H9 (cell line): ENCODE results near the gene TAF1L. TPM values are rescaled to one million over a fixed set of nuclear protein-coding genes. Genes with fewer than 3 reads are reported as not detected.

Experiments
- DNase-seq: peaks from one replicate; pipeline ENCODE4 v3.0.0-alpha.2; 2017
- H2AFZ ChIP-seq: one replicate; pipeline ENCODE4 v1.6.1; 2013; ENCODE audit warnings: mild to moderate bottlenecking, low read length, control low read depth, moderate library complexity
- H2AK5ac ChIP-seq: 2 replicates; pipeline ENCODE4 v1.6.1; 2013; ENCODE audit warnings: low read length, control low read depth, mixed read lengths; ENCODE audit not compliant: insufficient read length
- H2BK120ac ChIP-seq: one replicate; pipeline ENCODE4 v1.6.1; 2013; ENCODE audit warnings: low read depth, mild to moderate bottlenecking, low read length, control low read depth, inconsistent platforms; ENCODE audit not compliant: poor library complexity, severe bottlenecking
- H2BK12ac ChIP-seq: 2 replicates; pipeline ENCODE4 v1.6.1; 2013; ENCODE audit warnings: low read length, control low read depth, mixed read lengths, low read depth; ENCODE audit not compliant: insufficient read length
- H2BK15ac ChIP-seq: 2 replicates; pipeline ENCODE4 v1.6.1; 2013; ENCODE audit warnings: low read depth, low read length, control low read depth
- H2BK20ac ChIP-seq: one replicate; pipeline ENCODE4 v1.6.1; 2013; ENCODE audit warnings: low read depth, mild to moderate bottlenecking, low read length, control low read depth, inconsistent platforms; ENCODE audit not compliant: poor library complexity, severe bottlenecking
- H2BK5ac ChIP-seq: 2 replicates; pipeline ENCODE4 v1.6.1; 2013; ENCODE audit warnings: low read length, control low read depth, mixed read lengths; ENCODE audit not compliant: insufficient read length
- H3K14ac ChIP-seq: 2 replicates; pipeline ENCODE4 v1.6.1; 2013; ENCODE audit warnings: low read length, control low read depth; ENCODE audit not compliant: insufficient read depth
- H3K18ac ChIP-seq: 2 replicates; pipeline ENCODE4 v1.6.1; 2013; ENCODE audit warnings: low read depth, mild to moderate bottlenecking, mixed read lengths, low read length, control low read depth; ENCODE audit not compliant: insufficient read length
- H3K23ac ChIP-seq: 2 replicates; pipeline ENCODE4 v1.6.1; 2013; ENCODE audit warnings: low read length, control low read depth, mixed read lengths, low read depth; ENCODE audit not compliant: insufficient read length
- H3K23me2 ChIP-seq: 2 replicates; pipeline ENCODE4 v1.6.1; 2013; ENCODE audit warnings: low read depth, mild to moderate bottlenecking, mixed read lengths, low read length, control low read depth; ENCODE audit not compliant: insufficient read length, poor library complexity, severe bottlenecking
- H3K27ac ChIP-seq: 2 replicates; pipeline ENCODE4 v1.5.1; 2013; ENCODE audit warnings: low read length, control low read depth, mixed read lengths, low read depth; ENCODE audit not compliant: insufficient read length
- H3K27me3 ChIP-seq: 2 replicates; pipeline ENCODE4 v1.6.1; 2013; ENCODE audit warnings: low read length, control low read depth, inconsistent platforms; ENCODE audit not compliant: insufficient read depth
- H3K4ac ChIP-seq: 2 replicates; pipeline ENCODE4 v1.6.1; 2013; ENCODE audit warnings: low read depth, mild to moderate bottlenecking, control low read depth, inconsistent platforms, low read length, moderate library complexity
- H3K4me1 ChIP-seq: 2 replicates; pipeline ENCODE4 v1.6.1; 2013; ENCODE audit warnings: low read length, control low read depth, inconsistent platforms; ENCODE audit not compliant: insufficient read depth
- H3K4me2 ChIP-seq: 2 replicates; pipeline ENCODE4 v1.6.1; 2013; ENCODE audit warnings: low read length, control low read depth, mixed read lengths; ENCODE audit not compliant: insufficient read length, insufficient read depth
- H3K56ac ChIP-seq: 2 replicates; pipeline ENCODE4 v1.6.1; 2013; ENCODE audit warnings: low read depth, mild to moderate bottlenecking, mixed read lengths, low read length, control low read depth; ENCODE audit not compliant: insufficient read length
- H3K79me1 ChIP-seq: 2 replicates; pipeline ENCODE4 v1.6.1; 2013; ENCODE audit warnings: low read depth, mild to moderate bottlenecking, moderate library complexity, low read length, control low read depth, inconsistent platforms; ENCODE audit not compliant: insufficient read depth, poor library complexity, severe bottlenecking
- H3K79me2 ChIP-seq: 2 replicates; pipeline ENCODE4 v1.6.1; 2013; ENCODE audit warnings: low read length, control low read depth, inconsistent platforms; ENCODE audit not compliant: insufficient read depth
- H3K9ac ChIP-seq: 2 replicates; pipeline ENCODE4 v1.6.1; 2013; ENCODE audit warnings: low read length, control low read depth, mixed read lengths; ENCODE audit not compliant: insufficient read length; ENCODE audit errors: extremely low read depth
- H3K9me3 ChIP-seq: one replicate; pipeline ENCODE4 v1.6.1; 2013; ENCODE audit warnings: low read depth, low read length, inconsistent platforms; ENCODE audit not compliant: control insufficient read depth
- H3T11ph ChIP-seq: one replicate; pipeline ENCODE4 v1.6.1; 2013; ENCODE audit warnings: mild to moderate bottlenecking, low read length, control low read depth, inconsistent platforms
- H4K20me1 ChIP-seq: one replicate; pipeline ENCODE4 v1.6.1; 2013; ENCODE audit not compliant: control insufficient read depth, insufficient read length, insufficient read depth
- H4K5ac ChIP-seq: 2 replicates; pipeline ENCODE4 v1.6.1; 2013; ENCODE audit warnings: low read depth, mild to moderate bottlenecking, mixed read lengths, low read length, control low read depth; ENCODE audit not compliant: insufficient read length
- H4K8ac ChIP-seq: replicated peaks from 2 replicates; pipeline ENCODE4 v1.6.1; 2013; ENCODE audit warnings: low read length, control low read depth, mixed read lengths, low read depth; ENCODE audit not compliant: insufficient read length
- H4K91ac ChIP-seq: 2 replicates; pipeline ENCODE4 v1.6.1; 2013; ENCODE audit warnings: low read depth, mild to moderate bottlenecking, moderate library complexity, mixed read lengths, low read length, control low read depth; ENCODE audit not compliant: insufficient read length
- H3K27ac Mint-ChIP-seq, 3 experiments: 2 replicates in 2 of 3; 3 replicates in 1 of 3; pipeline ENCODE4 v1.8.0; 2020 to 2021; ENCODE audit warnings: mixed read lengths in 3 of 3, mild to moderate bottlenecking in 1 of 3, moderate library complexity in 1 of 3
- H3K27me3 Mint-ChIP-seq: 2 replicates; pipeline ENCODE4 v1.8.0; 2021; ENCODE audit warnings: low read depth, mild to moderate bottlenecking, moderate library complexity, mixed read lengths
- H3K36me3 Mint-ChIP-seq, 3 experiments: 2 replicates in 2 of 3; 3 replicates in 1 of 3; pipeline ENCODE4 v1.8.0; 2020 to 2021; ENCODE audit warnings: low read depth in 3 of 3, mixed read lengths in 3 of 3; ENCODE audit not compliant: insufficient read depth in 1 of 3
- H3K4me1 Mint-ChIP-seq, 2 experiments: 2 replicates each; pipeline ENCODE4 v1.8.0; 2020; ENCODE audit warnings: mixed read lengths in 2 of 2
- H3K4me3 Mint-ChIP-seq, 2 experiments: 2 replicates in 1 of 2; 3 replicates in 1 of 2; pipeline ENCODE4 v1.8.0; 2020 to 2021; ENCODE audit warnings: mild to moderate bottlenecking in 2 of 2, mixed read lengths in 2 of 2, moderate library complexity in 1 of 2
- H3K9me3 Mint-ChIP-seq, 2 experiments: 2 replicates in 1 of 2; 3 replicates in 1 of 2; pipeline ENCODE4 v1.8.0; 2020; ENCODE audit warnings: mild to moderate bottlenecking in 2 of 2, mixed read lengths in 2 of 2, moderate library complexity in 1 of 2
- CTCF ChIP-seq: fragments of 200-600 bp; sonication (generic); conservative IDR thresholded peaks from 3 replicates; pipeline ENCODE4 v1.8.0; 2021; ENCODE audit warnings: antibody characterized with exemption, mild to moderate bottlenecking
- total RNA-seq: library from RNA; stranded (reverse); gene quantifications from 2 replicates; pipeline ENCODE4 v1.2.1, GENCODE V29; 2021

Gene TAF1L
- total RNA-seq, 1 experiment from 2014 or later, result not detected

DNA sequence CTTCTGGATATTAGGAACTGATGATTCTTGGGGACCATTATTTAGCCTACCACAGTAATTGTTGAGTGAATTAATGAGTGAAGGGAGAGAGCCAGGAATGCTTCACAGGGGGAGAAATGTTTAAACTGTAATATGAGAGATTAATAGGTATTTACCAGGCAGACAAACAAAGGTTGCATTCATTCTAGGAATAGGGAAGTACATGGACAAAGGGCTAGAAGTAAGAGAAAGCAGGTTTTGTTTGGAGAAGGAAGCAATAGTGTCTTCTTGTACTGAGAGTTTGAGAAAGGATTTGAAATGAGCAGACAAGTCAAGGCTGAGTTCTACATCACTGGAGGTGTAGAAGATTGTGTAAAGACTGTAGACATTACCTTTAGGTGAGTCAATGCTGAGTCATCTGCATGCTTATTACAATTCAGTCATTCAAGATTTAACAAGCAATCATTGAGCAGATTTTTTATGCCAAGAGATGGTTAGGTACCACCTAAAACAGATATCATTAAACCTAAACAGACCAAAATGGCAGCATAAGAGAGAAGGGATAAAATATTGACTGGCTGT is 8.0 kb downstream of the TAF1L start:
- Histone ChIP-seq H3K9me3 (no peaks in the 10 kb centered on the region), H4K8ac (no peak overlapping the region), H2BK15ac (no peak overlapping the region), H2BK12ac (no peak overlapping the region), H3K23ac (no peak overlapping the region), H4K5ac (no peak overlapping the region), H3K23me2 (no peaks in the 10 kb centered on the region), H3K79me2 (no peaks in the 10 kb centered on the region), H4K20me1 (no peaks in the 10 kb centered on the region), H3T11ph (no peak overlapping the region), H3K4me2 (no peak overlapping the region), H3K4me1 (no peaks in the 10 kb centered on the region), H3K27me3 (no peaks in the 10 kb centered on the region), H2AFZ (no peak overlapping the region), H3K18ac (no peak overlapping the region), H3K14ac (no peak overlapping the region), H4K91ac (no peak overlapping the region), H3K4ac (no peak overlapping the region), H2BK5ac (no peak overlapping the region), H3K27ac (no peak overlapping the region), H3K79me1 (no peaks in the 10 kb centered on the region), H3K9ac (no peak overlapping the region), H3K56ac (no peak overlapping the region), H2AK5ac (no peak overlapping the region), H2BK20ac (no peak overlapping the region), H2BK120ac (no peak overlapping the region)
- H3K9me3 Mint-ChIP-seq, result peaks cover 0 to 23% of the 10 kb centered on the region in 2 experiments; a peak in 2 of 5 replicates
- no peaks in the 10 kb centered on the region for H3K36me3 Mint-ChIP-seq
- no peak for DNase-seq
- H3K4me1 Mint-ChIP-seq, result no peaks in the 10 kb centered on the region
- no peaks in the 10 kb centered on the region for H3K27me3 Mint-ChIP-seq
- no peak overlapping the region for H3K4me3 Mint-ChIP-seq
- TF ChIP-seq CTCF, result no peak
- H3K27ac Mint-ChIP-seq, result no peak overlapping the region
